ENCODE measurements around the gene KLHDC2.
"Not testable (repeated sequence)": the region's sequence is repeated elsewhere in the genome, so short reads cannot be mapped to it uniquely, and the experiment has no call there.

The KLHDC2 gene, protein sequence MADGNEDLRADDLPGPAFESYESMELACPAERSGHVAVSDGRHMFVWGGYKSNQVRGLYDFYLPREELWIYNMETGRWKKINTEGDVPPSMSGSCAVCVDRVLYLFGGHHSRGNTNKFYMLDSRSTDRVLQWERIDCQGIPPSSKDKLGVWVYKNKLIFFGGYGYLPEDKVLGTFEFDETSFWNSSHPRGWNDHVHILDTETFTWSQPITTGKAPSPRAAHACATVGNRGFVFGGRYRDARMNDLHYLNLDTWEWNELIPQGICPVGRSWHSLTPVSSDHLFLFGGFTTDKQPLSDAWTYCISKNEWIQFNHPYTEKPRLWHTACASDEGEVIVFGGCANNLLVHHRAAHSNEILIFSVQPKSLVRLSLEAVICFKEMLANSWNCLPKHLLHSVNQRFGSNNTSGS

DNA sequence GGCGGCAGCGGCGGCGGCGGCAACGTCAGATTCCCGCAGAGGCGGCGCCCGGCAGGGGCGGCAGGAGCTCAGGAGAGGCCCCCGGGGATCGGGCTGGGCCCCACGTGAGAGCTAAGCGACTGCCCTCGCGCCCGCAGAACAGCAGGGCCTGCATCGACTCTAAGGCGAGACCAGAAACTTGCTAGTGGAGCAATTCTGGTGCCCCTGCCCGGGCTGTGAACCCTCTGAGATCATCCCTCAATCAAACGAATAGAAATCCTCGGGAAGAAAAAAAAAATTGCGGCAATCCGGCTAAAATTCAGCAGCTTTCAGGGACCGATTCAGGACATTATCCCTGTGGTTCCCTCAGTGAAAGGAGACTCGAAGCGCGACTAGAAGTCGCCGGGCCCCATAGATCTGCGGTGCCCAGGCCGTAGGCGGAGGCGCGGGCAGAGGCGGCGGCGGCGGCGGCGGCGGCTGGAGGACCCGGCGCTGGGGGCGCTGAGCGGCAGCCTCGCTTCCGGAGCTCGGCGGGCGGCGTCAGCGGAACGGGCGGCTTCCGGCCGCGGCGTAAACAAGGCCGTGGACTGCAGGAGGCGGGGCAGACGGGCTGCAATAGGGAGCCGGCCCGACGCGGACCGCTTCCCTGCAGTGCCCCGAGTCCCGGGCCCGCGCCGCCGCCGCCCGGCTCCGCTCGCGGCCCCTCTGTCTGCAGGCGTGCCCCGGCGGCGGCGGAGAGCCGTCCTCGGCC is at the start of gene KLHDC2:
KLHDC2 (plus strand) TSS at position 583 of the 730 bp plus-strand sequence. CDS start 316 bp downstream, outside the sequence.
- peak; percentile 82 to 89 for DNase-seq

DNA sequence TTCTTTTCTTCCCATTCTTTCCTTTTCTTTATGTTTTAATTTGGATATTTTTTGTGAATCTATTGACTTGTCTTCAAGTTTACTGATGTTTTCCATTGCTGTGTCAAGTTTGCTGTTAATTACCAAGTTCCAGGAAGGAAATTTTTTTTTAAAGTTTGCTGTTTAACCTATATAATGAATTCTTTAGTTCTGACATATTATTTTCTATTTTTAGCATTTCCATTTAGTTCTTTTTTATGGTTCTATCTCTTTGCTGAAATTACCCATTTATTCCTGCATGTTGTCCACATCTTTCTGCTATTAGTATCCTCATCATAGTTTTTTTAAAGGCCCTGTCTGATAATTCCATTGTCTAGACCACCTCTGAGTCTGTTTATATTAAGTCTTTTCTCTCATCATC is 47.2 kb upstream of the KLHDC2 start:
- no peak for DNase-seq

DNA sequence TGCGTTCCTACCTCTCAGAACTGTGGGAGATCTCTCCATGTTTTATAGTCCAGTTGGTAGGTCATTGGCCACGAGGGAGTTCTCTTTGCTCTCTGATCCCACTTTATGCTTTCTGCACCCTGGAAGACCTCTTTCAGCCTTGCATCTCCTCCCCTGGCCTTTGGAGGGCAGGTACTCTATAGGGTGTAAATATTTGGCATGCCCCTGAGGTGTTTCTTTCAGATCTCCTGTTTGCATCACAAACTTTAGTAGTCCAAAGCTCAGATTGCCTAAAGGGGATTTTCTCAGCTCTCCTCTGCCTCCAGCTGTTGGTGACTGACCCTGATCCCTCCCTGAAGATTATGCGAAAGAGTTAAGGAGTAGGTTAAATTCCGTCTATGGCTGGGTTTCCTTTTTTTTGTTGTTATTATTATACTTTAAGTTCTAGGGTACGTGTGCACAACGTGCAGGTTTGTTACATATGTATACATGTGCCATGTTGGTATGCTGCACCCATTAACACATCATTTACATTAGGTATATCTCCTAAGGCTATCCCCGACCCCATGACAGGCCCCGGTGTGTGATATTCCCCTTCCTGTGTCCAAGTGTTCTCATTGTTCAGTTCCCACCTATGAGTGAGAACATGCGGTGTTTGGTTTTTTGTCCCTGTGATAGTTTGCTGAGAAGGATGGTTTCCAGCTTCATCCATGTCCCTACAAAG is 46.1 kb upstream of the KLHDC2 start:
- not testable (repeated sequence) for DNase-seq

DNA sequence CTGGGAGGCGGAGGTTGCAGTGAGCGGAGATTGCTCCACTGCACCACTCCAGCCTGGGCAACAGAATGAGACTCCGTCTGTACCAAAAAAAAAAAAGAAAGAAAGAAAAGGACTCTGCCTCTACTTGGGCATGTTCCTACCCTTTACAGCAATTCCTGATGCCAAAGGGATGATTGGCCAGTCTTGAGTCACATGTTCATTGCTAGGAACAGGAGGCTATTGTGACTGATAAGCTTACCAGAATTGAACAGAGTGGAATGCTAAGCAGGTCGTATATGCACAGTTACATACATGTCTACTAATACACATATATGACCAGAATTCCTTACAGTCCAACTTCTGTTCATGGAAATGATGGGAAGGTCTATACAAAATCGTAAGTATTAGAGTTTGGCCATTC is 40.8 kb upstream of the KLHDC2 start:
- DNase-seq: no peak

DNA sequence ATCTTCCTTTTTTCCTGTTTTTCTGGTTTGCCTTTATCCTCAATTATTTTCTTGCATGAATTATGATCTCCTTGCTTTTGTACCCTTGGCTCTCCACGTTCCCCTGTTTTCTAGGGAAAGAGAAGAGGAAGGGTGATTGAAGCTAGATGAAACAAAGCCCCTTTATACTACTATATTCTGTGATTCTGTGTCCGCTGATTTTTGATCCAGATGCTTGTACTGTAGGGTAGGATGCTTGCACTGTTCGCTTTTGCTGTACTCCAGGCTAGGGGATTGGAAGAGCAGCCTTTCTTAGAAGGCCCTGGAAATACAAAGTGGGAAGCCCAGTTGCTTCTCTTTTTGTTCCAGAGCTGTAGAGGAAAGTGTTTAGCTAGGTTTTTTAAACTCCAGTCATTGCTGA is 35.1 kb upstream of the KLHDC2 start:
- no peak for DNase-seq

DNA sequence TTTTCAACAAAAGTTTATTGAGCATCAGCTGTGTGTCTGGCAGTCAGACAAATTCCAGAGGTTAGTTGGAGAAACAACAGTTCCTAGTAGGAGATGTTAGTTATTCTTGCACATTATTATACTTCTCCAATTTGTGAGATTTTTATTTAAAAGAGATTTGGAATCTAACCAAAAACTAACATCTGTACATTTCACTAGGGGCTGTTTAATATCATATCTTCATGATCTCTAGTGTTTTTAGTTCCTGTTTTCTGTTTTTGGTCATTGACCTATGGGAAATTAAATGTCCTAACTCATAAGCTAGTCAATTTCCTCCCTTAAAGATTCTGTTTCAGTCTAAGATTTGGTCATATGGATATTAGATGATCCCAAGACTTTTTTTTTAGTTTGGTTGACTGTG is 34.1 kb upstream of the KLHDC2 start:
- no peak for DNase-seq

DNA sequence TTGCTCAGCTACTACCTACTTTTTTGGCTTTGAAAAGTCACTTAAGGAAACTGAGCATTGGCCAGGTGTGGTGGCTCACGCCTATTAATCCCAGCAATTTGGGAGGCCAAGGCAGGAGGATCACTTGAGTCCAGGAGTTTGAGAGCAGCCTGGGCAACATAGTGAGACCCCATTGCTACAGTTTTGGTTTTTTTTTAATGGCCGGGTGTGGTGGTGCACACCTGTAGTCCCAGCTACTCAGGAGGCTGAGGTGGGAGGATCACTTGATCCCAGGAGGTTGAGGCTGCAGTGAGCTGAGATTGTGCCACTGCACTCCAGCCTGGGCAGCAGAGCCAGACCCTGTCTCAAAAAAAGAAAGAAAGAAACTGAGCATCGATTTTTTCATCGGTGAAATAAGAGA is 32.3 kb upstream of the KLHDC2 start:
- DNase-seq: not testable (repeated sequence)

DNA sequence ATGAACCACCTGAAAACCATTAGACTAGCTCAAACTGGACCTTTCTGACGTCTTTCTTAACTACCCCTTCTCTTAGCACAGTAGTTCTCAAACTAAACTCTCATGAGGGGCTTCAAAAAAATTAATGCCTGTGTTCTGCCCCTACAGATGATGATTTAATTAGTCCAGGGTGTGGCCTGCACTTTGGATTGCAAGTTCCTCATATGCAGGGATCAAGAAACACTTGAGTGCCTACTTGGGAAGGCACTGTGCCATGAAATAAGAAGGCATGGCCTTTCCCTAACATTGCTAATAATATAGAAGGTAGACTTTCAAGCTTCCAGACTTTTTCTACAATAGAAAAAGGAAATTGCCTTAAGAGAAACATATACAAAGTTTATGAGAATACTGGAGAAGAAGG is 22.8 kb upstream of the KLHDC2 start:
- no peak for DNase-seq

DNA sequence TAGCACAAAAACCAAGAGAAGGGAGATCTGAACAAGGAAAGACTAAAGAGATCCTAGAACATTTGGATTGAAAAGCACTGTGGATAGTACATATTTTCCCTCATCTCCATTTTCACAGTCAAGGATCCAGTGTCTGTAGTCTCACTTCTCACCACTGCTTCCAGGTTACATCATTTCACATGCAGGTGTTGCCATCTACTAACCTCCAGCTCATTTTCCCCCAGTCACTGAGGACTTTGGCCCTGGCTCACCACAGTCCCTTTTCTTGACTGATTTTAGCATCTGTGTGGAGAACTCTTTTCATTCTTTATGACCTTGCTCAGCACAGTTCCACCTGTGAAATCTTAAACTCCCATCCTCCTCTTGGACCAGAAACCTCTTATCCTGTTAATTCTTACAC is 21.5 kb upstream of the KLHDC2 start:
- DNase-seq: not testable (repeated sequence)

DNA sequence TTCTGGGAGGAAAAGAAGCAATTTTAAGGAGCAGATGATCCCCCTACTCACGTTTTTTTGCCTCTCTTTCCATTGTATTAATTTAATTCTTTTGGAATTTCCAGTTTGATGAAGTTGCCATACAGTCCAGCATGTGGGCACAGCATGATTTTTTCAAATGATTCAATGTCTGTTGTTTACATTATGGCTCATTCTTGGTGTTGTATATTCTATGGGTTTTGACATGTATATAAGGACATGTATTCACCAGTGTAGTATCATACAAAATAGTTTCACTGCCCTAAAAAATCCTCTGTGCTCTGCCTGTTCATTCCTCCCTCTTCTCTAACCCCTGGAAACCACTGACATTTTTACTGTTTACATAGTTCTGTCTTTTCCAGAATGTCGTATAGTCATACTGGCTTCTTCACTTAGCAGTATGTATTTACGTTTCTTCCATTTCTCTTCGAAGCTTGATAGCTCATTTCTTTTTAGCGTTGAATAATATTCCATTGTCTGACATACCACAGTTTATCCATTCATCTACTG is 13.3 kb upstream of the KLHDC2 start:
- no peak for DNase-seq

DNA sequence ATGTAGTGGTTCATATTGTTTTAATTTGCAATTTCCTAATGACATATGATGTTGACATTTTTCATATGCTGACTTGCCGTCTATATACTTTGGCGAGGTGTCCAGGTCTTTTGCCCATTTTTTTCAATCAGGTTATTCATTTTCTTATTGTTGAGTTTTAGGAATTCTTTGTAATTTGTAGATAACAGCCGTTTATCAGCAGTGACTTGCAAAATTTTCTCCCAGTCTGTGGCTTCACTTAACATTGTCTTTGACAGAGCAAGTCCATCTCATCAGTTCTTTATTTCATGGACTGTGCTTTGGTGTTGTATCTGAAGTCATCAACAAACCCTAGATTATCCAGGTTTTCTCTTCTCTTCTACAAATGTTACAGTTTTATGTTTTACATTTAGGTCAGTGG is 12.6 kb upstream of the KLHDC2 start:
- no peak for DNase-seq

DNA sequence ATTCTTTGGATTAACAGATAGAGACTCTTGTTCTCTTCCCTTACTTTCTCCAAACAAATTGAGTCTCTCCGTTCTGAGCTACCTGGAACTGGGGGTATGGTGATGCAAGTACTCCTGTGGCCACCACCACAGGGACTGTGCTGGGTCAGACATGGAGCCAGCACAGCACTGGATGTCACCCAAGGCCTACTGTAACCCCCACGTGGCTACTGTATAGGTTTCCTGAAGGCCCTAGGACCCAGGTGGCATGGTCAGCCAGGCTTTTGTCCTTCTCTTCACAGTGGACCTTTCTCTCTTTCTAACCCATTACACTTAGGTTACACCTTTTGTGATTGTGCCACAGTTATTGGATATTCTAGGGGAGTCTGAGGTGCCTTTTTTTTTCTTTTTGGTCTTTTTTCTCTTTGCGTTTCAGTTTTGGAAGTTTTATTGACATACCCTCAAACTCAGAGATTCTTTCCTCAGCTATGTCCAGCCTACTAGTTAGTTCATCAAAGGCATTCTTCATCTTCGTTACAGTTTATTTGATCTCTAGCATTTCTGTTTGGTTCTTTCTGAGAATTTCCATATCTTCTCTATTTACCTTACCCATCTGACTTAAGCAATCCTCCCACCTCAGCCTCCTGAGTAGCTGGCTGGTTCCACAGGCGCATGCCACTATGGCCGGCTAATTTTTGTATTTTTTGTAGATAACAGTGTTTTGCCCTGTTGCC is 6.0 kb upstream of the KLHDC2 start:
- no peak for DNase-seq

DNA sequence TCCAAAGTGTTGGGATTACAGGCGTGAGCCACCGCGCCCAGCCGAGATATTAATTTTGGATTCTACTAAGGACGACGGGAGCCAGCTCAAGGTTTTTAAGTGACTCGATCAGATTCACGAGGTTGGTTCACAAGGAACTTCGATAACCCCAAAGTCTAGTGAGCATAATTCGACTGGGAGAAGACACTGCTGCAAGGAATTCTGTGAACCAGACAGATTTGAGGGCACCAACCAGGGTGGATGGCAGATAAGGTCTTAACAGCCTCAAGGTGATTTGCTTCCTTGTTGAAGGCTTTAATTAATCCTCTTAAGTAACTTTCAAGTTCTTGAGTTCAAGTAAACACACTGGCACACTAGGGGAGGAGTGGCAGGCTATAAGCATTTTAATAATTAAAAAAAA is 1.1 kb upstream of the KLHDC2 start:
- DNase-seq: no peak

DNA sequence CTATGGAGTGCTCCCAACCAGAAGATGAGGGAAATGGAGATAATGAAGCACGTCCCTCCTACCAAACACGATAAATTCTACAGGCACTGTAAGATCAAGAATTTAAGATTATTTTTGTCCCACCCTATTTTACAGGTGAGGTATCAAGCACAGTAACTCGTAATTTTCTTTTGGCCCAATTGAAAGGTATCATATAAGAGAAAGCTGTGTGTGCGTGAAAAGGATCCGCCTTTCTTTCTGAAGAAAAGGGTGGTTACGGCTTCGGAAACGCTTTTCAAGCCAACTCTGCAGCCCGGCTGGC is 733 bp upstream of the KLHDC2 start:
- no peak for DNase-seq

DNA sequence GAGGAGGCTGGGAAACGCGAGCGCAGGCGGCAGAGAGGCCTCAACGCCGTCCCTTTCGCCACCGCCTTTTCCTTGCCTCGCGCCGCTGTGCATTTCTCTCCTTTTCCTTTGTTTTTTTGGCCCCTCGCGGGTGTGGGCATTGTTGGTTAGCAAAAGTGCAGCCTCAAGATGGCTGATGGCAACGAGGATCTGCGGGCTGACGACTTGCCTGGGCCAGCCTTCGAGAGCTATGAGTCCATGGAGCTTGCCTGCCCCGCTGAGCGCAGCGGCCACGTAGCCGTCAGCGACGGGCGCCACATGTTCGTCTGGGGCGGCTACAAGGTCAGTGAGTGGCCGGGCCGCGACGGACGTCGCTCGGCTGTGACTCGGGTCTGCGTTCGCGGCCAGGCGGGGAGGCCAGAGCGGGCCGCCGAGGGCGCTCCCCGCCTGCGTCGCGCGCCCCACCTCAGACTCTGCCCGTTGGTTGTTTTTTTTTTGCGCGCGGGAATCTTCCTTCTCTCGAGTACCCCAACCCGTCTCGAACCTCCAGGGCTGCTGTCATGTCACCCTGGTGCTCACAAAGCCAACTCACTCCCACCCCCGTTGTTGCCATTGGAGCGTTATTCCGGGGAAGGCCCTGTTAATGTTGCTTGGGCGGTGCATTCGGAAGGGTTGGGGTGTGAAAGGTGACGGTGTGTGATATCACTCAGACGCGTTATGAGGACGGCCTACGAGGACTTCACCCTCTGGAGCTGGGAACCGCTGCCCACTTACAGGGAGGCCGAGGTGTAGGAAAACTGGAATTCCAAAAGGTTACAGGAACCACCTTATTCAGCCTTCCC is 558 bp downstream of the KLHDC2 start:
- peak; percentile 60 to 65 for DNase-seq

DNA sequence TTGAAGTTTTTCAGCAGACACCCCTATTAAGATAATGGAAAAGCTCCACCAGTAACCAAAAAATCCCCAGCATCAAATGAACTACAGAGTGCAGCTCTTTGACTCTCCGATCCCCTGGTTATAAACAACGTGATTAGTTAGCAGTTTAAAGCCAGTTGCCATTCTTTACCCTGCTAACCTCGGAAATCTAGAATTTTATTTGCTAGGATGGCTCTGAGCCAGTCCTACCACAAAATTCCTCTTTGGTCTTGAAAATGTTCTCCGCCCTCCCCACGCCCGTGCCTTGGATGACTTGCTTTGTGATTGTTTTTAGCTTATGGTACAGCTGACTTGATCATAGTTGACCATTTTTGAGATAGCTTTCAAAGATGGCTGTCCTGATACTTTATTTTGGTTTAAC is 1.2 kb downstream of the KLHDC2 start:
- DNase-seq: no peak

DNA sequence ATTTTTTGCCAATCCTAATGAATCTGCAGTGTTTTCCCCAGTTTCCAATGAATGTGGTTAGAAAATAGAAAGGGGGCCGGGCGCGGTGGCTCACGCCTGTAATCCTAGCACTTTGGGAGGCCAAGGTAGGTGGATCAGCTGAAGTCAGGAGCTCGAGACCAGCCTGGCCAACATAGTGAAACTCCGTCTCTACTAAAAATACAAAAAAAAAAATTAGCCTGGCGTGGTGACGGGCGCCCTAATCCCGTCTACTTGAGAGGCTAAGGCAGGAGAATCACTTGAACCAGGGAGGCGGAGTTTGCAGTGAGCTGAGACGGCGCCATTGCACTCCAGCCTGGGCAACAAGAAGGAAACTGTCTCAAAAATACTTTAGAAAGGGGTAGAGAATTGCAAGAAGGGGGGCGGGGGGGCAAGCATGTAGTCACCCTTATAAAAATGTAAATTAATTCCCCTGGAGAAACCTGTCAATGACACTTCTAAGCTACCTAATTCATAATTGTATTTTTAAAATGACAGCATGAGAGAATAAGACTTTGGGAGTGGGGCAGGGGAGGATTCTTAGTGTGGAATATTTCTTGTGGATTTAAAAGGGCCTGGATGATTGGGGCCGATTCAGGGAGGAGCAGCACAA is 1.7 kb downstream of the KLHDC2 start:
- DNase-seq: no peak

DNA sequence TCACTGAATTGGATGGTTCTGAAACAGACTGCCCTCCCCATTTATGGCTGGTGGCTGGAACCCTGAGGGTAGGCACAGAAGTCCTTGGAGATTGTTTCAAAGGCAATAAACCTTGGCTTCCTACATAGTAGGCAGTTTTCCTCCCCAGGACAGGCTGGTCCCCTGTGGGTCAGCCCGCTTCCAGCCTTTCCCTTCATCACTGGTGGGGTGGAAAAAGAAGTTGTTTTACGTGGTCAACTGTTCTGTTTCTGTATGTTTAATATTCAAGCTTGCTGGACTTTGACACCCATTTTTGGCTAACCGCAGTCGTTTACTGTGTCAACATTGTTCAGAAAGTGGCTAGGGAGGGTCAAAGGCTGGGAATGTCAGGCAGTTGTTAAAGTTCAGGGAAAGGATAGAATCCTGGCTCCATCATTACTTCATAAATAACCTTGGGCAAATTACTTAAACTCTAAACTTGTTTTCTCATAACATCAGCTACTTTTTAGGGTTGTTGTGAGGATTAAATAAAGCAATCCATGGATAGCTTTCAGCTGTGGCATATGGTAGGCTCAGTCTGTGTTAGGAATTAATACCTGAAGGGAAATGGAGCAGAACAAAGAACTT is 2.4 kb downstream of the KLHDC2 start:
- DNase-seq: no peak

DNA sequence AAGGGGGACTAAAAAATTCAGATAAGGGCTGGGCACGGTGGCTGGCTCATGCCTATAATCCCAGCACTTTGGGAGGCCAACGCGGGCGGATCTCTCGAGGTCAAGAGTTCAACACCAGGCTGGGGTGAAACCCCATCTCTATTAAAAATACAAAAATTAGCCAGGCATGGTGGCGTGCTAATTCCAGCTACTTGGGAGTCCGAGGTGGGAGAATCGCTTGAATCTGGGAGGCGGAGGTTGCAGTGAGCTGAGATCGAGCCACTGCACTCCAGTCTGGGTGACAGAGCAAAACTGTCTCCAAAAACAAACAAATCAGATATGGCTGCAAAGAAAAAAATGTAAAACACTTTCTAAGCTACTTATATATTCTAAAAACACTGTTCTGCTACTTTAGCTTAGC is 3.7 kb downstream of the KLHDC2 start:
- DNase-seq: not testable (repeated sequence)

DNA sequence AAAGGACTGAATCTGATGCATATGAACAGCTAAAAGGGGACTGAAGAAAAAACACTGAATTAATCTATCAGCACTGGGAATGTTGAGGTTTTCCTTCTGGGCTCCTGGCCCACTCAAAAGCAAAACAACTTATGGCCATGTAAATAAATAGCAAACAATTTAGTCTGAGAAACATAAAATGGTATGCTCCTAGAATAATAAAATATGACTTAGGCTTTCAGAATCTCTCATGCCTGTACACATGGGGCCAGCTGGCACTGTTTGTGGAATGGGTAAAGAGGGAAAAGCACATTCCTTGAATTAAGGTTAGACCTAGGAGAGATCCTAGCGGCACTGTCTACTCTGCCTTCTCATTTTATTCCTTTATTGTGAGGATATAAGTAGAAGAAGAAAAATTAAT is 6.2 kb downstream of the KLHDC2 start:
- no peak for DNase-seq

DNA sequence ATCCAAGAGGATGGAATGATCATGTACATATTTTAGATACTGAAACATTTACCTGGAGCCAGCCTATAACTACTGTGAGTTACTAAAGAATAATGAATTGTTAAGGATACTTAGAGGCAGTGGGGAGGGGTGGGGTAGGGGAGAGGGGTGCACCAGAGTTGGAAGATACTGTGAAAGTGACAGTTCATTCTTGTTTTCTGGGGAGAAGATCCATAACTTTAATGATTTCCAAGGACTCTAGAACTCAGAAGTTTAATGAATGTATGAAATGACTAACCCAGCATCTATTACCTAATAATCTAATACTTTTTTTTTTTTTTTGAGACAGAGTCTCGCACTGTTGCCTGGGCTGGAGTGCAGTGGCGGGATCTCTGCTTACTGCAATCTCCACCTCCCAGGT is 10.5 kb downstream of the KLHDC2 start:
- no peak for DNase-seq

Measured in stimulated activated CD4-positive, alpha-beta T cell treated with anti-CD3 and anti-CD28 coated beads, Interleukin-2, amount 100 ng/mL, for 48 hours (primary cell).